Endothelial cell of umbilical vein (primary cell): Measurements from ENCODE around the gene MEAK7. TPM values are rescaled to one million over a fixed set of nuclear protein-coding genes. Genes with fewer than 3 reads are reported as not detected.

Experiments
- BruUV-seq: library from RNA; stranded (reverse); fragments of 400-500 nt; replicated peaks from 2 replicates; lab custom pipeline; 2021; lab: Mats Ljungman, UMichigan
- CTCF ChIA-PET: fragments of 300-600, 350-600 bp; sonication (Branson Sonifier 250); formaldehyde crosslinking; loops from one replicate; lab custom pipeline; 2021; ENCODE audit warnings: antibody characterized with exemption, inconsistent platforms; lab: Charles Lee
- POLR2A ChIA-PET: fragments of 300-600, 350-600 bp; sonication (Branson Sonifier 250); formaldehyde crosslinking; loops from one replicate; lab custom pipeline; 2021; ENCODE audit warnings: antibody characterized with exemption, inconsistent platforms; lab: Charles Lee
- DNase-seq: peaks from one replicate; pipeline ENCODE4 v3.0.0-alpha.2; 2011; ENCODE audit warnings: low read depth, low spot score
- FAIRE-seq: peaks from 2 replicates; lab custom pipeline; 2011; peaks lifted over from hg19 to GRCh38; lab: Jason Lieb, UNC
- H2AFZ ChIP-seq: 2 replicates; pipeline ENCODE4 v1.6.0; 2012; ENCODE audit warnings: low read depth, low read length, control low read depth, inconsistent platforms
- H3K27ac ChIP-seq: 2 replicates; pipeline ENCODE4 v1.5.1; 2011; ENCODE audit warnings: low read depth, mild to moderate bottlenecking, control low read depth, low read length, moderate library complexity; ENCODE audit not compliant: insufficient read depth
- H3K27me3 ChIP-seq, 2 experiments: 2 replicates each; pipeline versions ENCODE4 v1.6.0 to v1.6.1; 2011; ENCODE audit warnings: low read length in 2 of 2, mixed read lengths in 1 of 2; ENCODE audit not compliant: control insufficient read depth in 2 of 2, insufficient read depth in 2 of 2
- H3K36me3 ChIP-seq, 2 experiments: 2 replicates in 1 of 2; 3 replicates in 1 of 2; pipeline ENCODE4 v1.5.1; 2011; ENCODE audit warnings: low read length in 2 of 2, mild to moderate bottlenecking in 1 of 2, moderate library complexity in 1 of 2; ENCODE audit not compliant: control insufficient read depth in 2 of 2, insufficient read depth in 2 of 2; ENCODE audit errors: extremely low read depth in 1 of 2
- H3K4me1 ChIP-seq: 3 replicates; pipeline ENCODE4 v1.5.1; 2011; ENCODE audit warnings: mild to moderate bottlenecking, low read length; ENCODE audit not compliant: control insufficient read depth, insufficient read depth; ENCODE audit errors: extremely low read depth
- H3K4me2 ChIP-seq: 2 replicates; pipeline ENCODE4 v1.6.1; 2011; ENCODE audit warnings: low read length, control low read depth, mixed read lengths; ENCODE audit not compliant: insufficient read depth
- H3K4me3 ChIP-seq, 3 experiments: fragments of 200-600 bp in 1 of 3; sonication (generic), shearing (Covaris generic) in 1 of 3; replicated peaks in 1 of 3; 2 replicates each; pipeline ENCODE4 v1.5.1; 2011 to 2016; ENCODE audit warnings: control low read depth in 3 of 3, low read length in 3 of 3, mild to moderate bottlenecking in 2 of 3, inconsistent platforms in 1 of 3, low read depth in 1 of 3, moderate library complexity in 1 of 3; ENCODE audit not compliant: insufficient read depth in 1 of 3
- H3K79me2 ChIP-seq: 2 replicates; pipeline ENCODE4 v1.6.0; 2012; ENCODE audit warnings: low read length, inconsistent platforms; ENCODE audit not compliant: control insufficient read depth, insufficient read depth
- H3K9ac ChIP-seq: replicated peaks from 2 replicates; pipeline ENCODE3; 2011; ENCODE audit warnings: low read length, control low read depth; ENCODE audit not compliant: insufficient read depth; ENCODE audit errors: extremely low read depth
- H3K9me1 ChIP-seq: replicated peaks from 3 replicates; pipeline ENCODE4 v1.6.0; 2011; ENCODE audit warnings: mild to moderate bottlenecking, low read length; ENCODE audit not compliant: control insufficient read depth, insufficient read depth; ENCODE audit errors: extremely low read depth
- H3K9me3 ChIP-seq: replicated peaks from 2 replicates; pipeline ENCODE4 v1.5.1; 2012; ENCODE audit warnings: low read length, inconsistent platforms; ENCODE audit not compliant: control insufficient read depth, insufficient read depth
- H4K20me1 ChIP-seq: replicated peaks from 2 replicates; pipeline ENCODE3; 2011; ENCODE audit warnings: mild to moderate bottlenecking, low read length; ENCODE audit not compliant: control insufficient read depth, insufficient read depth; ENCODE audit errors: extremely low read depth
- CTCF ChIP-seq, 2 donors: IDR thresholded peaks; 1 replicate in 1 of 2; 2 replicates in 1 of 2; pipeline ENCODE4 v1.5.1; 2011; ENCODE audit warnings: low read length in 2 of 2, mild to moderate bottlenecking in 2 of 2, moderate library complexity in 2 of 2, control low read depth in 1 of 2, inconsistent platforms in 1 of 2, low read depth in 1 of 2; ENCODE audit not compliant: insufficient read depth in 1 of 2; ENCODE audit errors: extremely low read depth in 1 of 2
- EZH2 ChIP-seq: IDR thresholded peaks from 2 replicates; pipeline ENCODE4 v1.6.1; 2012; ENCODE audit warnings: borderline replicate concordance, low read depth, mild to moderate bottlenecking, moderate library complexity, low read length, inconsistent platforms; ENCODE audit not compliant: severe bottlenecking
- FOS ChIP-seq: IDR thresholded peaks from 2 replicates; pipeline ENCODE4 v1.6.1; 2011; ENCODE audit warnings: mild to moderate bottlenecking, low read length, moderate library complexity, borderline replicate concordance; ENCODE audit not compliant: insufficient read depth
- GATA2 ChIP-seq: IDR thresholded peaks from 2 replicates; pipeline ENCODE4 v1.7.0; 2011; ENCODE audit warnings: low read depth, mild to moderate bottlenecking, moderate library complexity, mixed read lengths, low read length; ENCODE audit not compliant: insufficient read length, insufficient read depth
- JUN ChIP-seq: IDR thresholded peaks from 2 replicates; pipeline ENCODE4 v1.6.1; 2011; ENCODE audit warnings: borderline replicate concordance, low read depth; ENCODE audit not compliant: insufficient read length, insufficient read depth
- MAX ChIP-seq: IDR thresholded peaks from 2 replicates; pipeline ENCODE4 v1.6.1; 2011; ENCODE audit not compliant: insufficient read depth, insufficient read length
- MYC ChIP-seq: IDR thresholded peaks from one replicate; pipeline ENCODE4 v1.6.1; 2011; ENCODE audit warnings: mild to moderate bottlenecking, low read depth, low read length
- POLR2A ChIP-seq: IDR thresholded peaks from 2 replicates; pipeline ENCODE4 v1.6.1; 2012; ENCODE audit warnings: low read depth, mild to moderate bottlenecking, control low read depth, low read length
- POLR2AphosphoS5 ChIP-seq: IDR thresholded peaks from 2 replicates; pipeline ENCODE4 v1.6.1; 2012; ENCODE audit warnings: low read depth, mild to moderate bottlenecking, control low read depth, low read length, moderate library complexity; ENCODE audit not compliant: insufficient read depth
- dilution Hi-C: fragments of 300-500 bp; cut with MboI; formaldehyde crosslinking; loops from one replicate; pipeline ENCODE4 v1.15.0; 2019; ENCODE audit warnings: low sequenced_read_pairs; ENCODE audit not compliant: extremely low pct_ligation_motif_present
- intact Hi-C: fragments of 100-400 bp; cut with micrococcal nuclease; formaldehyde crosslinking; loops from one replicate; pipeline ENCODE4 v1.10.0; 2022
- polyA plus RNA-seq, 4 experiments: library from polyadenylated mRNA; depleted of rRNA in 3 of 4; stranded (reverse) in 3 of 4; unstranded in 1 of 4; fragments of >200 nt; gene quantifications; 2 replicates each; pipeline versions ENCODE4 v1.2.1 to v1.2.3, GENCODE V29; 2011 to 2012; ENCODE audit warnings: missing spikeins in 1 of 4
- total RNA-seq: library from RNA; stranded (reverse); gene quantifications from 2 replicates; pipeline ENCODE4 v1.2.3, GENCODE V29; 2021

The MEAK7 gene
- total and polyA plus RNA-seq, 2 donors (not counting 3 experiments of a cell fraction or from before 2014, with no cell fraction given): 16.2 to 22.7 TPM

GRCh38 chr16:84459941-84460405, 44.5 kb downstream of the MEAK7 start:
- no peaks in the 10 kb centered on the region for H3K79me2 ChIP-seq
- H2AFZ ChIP-seq: no peak overlapping the region
- POLR2A ChIA-PET: no interaction called here
- CTCF ChIA-PET: interaction anchor here (1.2 kb wide), 1 partner anchor 10 kb away, joined by 3 read pairs; no protein-coding TSS in a partner anchor
- TF ChIP-seq JUN (no peak), MYC (no peak), MAX (no peak), FOS (no peak), POLR2AphosphoS5 (no peak)
- no peaks in the 10 kb centered on the region for H3K9me3 ChIP-seq
- H3K4me2 ChIP-seq: no peak overlapping the region
- H3K27me3 ChIP-seq: no peaks in the 10 kb centered on the region
- no TSS peak for BruUV-seq
- H3K4me3 ChIP-seq: no peak overlapping the region
- no peaks in the 10 kb centered on the region for H4K20me1 ChIP-seq
- H3K9me1 ChIP-seq: no peaks in the 10 kb centered on the region
- DNase-seq (no peak), FAIRE-seq (no peak)
- H3K36me3 ChIP-seq: peaks cover 0 to 2% of the 10 kb centered on the region in 2 experiments
- dilution Hi-C loops (no loop called here), intact Hi-C loops (no loop called here)
- no peak overlapping the region for H3K9ac ChIP-seq
- no peak overlapping the region for H3K27ac ChIP-seq
- H3K4me1 ChIP-seq: no peaks in the 10 kb centered on the region

GRCh38 chr16:84459533-84459894, 44.9 kb downstream of the MEAK7 start:
- Histone ChIP-seq H3K4me3 (no peak overlapping the region), H3K27me3 (no peaks in the 10 kb centered on the region), H3K36me3 (peaks cover 0 to 2% of the 10 kb centered on the region in 2 experiments), H3K79me2 (no peaks in the 10 kb centered on the region), H3K4me1 (no peaks in the 10 kb centered on the region), H4K20me1 (no peaks in the 10 kb centered on the region), H3K27ac (no peak overlapping the region), H3K4me2 (no peak overlapping the region), H3K9me1 (no peaks in the 10 kb centered on the region), H3K9me3 (no peaks in the 10 kb centered on the region), H2AFZ (no peak overlapping the region), H3K9ac (no peak overlapping the region)
- intact Hi-C loops: no loop called here
- ChIA-PET POLR2A (no interaction called here), CTCF (interaction anchor here (1.2 kb wide), 1 partner anchor 10 kb away, joined by 3 read pairs; no protein-coding TSS in a partner anchor)
- dilution Hi-C loops: no loop called here
- TF ChIP-seq JUN (no peak), MAX (no peak), EZH2 (no peak), CTCF (IDR thresholded peaks at IDR 0.05; ENCODE audit: extremely low read depth in 1 of 2, insufficient read depth in 1 of 2, low read depth in 1 of 2, low read length in 2 of 2) (no peak), MYC (no peak), POLR2AphosphoS5 (no peak), POLR2A (no peak), FOS (no peak), GATA2 (no peak)
- no peak for FAIRE-seq
- DNase-seq: no peak
- no TSS peak for BruUV-seq
